Measurements from ENCODE around the gene WASHC4.
A peak's percentile ranks its signal among the peaks of the same experiment; 100 is the strongest.

The WASHC4 gene

DNA sequence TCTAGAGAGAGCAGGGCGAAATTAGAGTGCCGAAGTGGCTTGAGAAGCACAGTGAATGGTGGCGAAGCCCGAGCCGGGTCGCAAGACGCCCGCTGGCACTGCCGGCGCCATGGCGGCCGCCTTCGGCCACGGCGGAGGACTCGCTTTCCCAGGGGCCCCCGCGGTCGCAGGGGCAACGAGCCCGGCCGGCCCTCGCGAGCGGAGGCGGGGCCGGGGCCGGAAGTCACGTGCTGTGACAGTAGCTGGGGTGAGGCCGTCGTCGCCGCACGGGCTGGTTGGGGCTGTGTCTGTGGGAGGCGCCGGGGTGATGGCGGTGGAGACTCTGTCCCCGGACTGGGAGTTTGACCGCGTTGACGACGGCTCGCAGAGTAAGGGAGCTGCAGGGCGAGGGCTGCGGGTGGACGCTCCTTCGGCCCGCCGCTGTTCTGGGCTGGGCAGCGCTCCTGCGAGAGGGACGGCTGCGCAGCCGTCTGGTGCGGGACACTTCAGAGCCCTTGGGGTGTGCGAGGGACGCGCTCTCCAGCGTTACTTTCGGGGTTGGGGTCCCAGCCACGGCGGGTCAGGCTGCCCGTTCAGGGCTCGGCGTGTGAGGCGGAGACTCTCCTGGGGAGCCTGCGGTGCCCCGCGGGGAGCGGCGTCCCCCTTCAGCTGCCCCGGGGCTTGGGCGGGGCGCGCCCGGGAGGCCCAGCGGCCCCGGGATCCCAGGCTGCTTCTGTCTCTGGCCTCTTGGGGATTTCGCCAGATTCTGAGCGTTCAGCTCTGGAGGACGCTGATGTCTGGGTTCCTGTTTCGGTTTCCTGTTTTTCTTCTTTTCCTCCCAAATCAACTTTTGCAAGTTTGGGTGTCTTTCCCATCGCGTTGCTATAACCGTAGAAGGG lies at the start of gene WASHC4:
WASHC4 (plus strand) TSS at position 238 of the 878 bp plus-strand sequence; CDS start at position 308, 70 bp downstream.
- DNase-seq (ENCODE audit: low spot score), result peak; percentile 95

DNA sequence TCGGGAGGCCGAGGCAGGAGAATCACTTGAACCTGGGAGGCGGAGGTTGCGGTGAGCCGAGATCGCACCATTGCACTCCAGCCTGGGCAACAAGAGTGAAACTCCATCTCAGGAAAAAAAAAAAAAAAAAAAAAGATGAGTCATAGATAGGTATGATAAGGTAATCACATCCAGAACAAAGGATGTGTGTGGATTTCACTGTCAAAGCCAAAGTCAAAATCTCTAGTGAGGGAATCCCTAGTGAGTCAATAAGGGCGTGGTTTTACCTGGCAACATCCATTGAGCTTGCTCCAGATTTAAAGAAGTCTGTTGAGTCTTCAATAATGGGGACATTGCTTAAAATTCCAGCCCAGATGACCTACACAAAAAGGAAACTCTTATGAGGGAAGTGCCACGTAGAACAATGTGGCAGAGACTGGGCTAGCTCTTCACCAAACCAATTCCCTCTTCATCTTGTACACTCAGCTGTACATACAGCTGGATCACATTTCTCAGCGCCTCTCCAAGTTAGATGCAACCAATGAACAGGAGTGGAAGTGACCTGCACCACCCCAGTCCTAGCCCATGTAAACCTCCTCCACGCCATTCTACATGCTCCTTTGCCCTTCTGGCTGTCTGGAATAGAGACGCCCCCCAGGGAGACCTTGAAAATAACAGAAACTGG lies 46.7 kb upstream of the WASHC4 start:
- DNase-seq (ENCODE audit: low spot score), result no peak

GRCh38 chr12:105064564-105065178 lies 42.9 kb upstream of the WASHC4 start:
- DNase-seq (ENCODE audit: low spot score), result no peak

DNA sequence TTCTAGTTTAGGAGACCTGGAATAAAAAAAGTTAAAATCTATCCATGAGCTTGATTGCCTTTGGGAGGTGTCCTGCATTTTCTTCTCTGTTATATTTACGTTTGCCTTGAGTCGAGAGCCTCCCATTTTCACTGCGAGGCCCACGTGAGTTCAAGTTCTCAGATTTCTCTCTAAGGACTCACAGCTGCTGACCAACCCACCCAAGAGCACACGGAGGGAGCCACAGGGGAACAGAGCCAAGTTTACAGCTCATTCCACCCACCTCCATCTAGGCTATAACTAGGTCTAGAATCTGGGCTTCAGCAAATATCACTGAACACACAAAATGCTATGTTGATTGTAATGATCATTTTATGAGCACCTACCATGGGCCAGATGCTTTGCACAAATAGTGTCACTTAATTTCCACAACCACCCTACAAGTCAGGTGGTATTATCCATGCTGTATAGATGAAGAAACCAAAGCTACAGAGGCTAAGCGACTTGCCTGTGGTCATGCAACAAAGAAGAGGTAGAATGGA lies 40.0 kb upstream of the WASHC4 start:
- DNase-seq (ENCODE audit: low spot score), result no peak

DNA sequence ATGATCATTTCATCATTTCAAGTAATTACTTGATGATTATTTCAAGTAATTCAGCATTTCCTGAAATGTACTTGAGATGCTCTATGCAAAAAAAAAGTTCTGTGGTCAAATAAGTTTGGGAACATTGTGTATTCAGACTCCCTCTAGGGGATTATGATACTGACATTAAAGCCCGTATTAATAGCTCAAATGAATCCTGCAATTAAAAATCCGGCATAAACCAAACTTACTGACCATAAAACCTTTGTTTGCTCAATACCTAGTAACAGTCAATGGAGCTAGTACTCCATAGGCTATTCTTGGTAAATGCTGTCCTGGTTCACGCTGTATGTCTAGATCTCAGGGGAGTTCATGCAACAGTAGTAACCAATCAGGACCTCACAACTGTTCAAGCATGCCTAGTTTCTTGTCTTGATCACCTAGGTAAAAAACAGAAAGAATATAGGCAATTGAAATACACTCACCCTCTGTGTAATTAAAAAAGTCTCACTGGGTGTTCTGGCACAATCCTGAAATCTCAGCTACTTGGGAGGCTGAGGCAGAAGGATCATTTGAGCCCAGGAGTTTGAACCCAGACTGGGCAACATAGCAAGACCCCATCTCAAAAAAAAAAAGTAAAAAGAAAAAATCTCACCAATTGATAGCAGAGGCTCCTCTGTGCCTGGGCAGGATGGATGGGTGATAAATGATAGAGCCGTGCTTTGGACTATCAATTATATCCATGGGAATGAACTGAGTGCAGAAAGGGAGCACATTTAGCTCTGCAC lies 37.4 kb upstream of the WASHC4 start:
- DNase-seq (ENCODE audit: low spot score), result no peak

DNA sequence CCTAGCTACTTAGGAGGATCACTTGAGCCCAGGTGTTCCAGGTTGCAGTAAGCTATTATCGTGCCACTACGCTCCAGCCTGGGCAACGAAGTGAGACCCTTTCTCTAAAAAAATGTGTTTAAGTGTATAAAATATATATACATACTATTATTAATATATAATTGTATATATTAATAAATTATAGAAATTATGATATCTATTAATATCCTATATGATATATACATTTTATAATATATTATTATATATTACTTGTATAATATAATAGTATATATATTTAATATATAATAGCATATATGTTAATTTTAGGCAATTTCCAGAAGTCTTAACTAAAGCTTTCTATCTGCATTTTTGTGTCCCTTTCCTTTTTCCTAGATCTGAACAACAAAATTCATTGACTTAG lies 35.5 kb upstream of the WASHC4 start:
- no peak for DNase-seq (ENCODE audit: low spot score)

DNA sequence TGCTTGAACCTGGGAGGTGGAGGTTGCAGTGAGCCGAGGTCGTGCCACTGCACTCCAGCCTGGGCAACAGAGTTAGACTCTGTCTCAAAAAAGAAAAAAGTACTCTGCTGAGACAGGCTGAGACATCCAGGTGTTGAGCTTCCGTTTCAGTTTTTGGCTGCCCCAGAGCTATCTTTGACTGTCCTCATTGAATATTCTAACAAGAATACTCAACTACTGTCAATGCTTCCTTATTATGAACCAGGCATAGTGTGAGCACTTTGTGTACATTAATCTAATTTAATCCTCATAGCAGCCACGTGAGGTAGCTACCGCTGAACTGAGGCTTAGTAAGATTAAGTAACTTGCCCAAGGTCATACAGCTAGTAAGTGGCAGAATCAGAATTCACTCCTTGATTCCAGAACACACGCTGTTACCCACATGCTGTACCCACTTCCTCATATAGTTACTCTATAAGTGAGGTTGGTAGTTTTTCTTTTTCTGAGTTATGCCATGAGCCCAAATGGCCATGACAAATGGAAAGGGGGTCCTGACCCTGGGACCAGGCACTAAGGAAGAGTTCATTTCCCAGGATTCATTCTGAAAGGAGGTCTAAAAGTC lies 34.5 kb upstream of the WASHC4 start:
- no peak for DNase-seq (ENCODE audit: low spot score)

DNA sequence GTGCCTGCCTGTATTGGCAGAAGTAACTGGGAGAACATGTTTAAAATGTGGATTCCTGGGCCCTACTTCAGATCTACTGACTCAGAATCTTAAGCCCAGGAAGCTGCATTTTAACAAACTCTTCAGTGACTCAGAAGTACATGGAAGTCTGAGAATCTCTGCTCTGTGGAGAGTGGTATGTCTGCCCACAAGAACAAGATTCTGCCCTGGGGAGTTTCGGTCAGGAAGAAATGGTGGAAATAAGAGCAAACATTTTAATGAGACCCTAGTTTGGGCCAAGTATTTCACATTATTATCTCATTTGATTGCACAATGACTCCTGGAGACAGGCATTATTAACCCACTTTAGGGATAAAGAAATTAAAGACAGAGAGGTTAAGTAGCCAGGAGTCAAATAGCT lies 31.4 kb upstream of the WASHC4 start:
- no peak for DNase-seq (ENCODE audit: low spot score)

GRCh38 chr12:105076913-105077312 lies 30.6 kb upstream of the WASHC4 start:
- DNase-seq (ENCODE audit: low spot score), result no peak

- no peak for DNase-seq (ENCODE audit: low spot score)
Observed at GRCh38 chr12:105077435-105077834, 30.1 kb upstream of the WASHC4 start.

- no peak for DNase-seq (ENCODE audit: low spot score)
Observed at GRCh38 chr12:105078712-105079570, 28.6 kb upstream of the WASHC4 start.

DNA sequence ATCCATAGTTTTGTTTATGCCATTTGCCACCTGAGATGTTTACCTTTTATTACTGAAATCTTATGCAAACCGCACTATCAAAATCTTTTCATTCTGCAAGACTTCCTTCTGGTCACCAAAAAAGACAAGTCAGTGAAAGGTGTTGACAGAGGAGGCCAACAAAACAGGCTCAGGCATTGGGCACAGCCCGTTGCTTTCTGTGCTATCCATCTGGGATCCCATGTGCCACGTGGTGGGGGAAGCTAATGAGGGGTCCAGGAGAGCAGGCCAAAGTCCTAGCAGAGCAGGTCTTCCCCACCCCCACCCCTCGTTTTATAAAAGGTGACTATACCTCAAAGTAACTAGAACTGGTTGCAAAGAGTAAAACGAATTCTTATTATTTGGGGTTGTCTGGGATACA lies 24.5 kb upstream of the WASHC4 start:
- DNase-seq (ENCODE audit: low spot score), result no peak

DNA sequence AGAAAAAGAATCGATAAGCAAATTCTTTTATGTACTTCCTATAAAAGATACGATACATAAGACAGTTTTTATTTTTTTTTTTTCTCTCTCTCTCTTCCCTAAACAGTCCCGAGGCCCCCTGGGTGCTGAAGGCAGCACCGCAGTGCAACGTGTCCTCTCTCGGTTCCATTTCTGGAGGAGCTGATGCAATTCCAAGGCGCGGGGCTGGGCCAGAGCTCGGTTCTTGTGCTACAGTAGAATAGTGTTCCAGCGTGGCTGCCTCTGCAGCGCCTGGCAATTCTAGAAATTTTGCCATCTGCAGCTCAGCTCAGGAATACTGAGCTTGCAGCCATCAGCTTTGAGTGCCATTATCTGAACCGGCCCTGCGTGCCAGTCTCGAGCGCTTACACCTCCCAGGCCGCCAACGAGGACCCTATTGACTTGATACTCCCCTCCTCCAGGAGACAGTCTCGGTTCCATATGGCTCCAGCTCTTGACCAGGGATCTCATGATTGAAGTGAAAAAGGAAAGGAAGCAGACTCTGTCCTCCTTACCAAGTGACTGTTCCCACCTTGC lies 23.9 kb upstream of the WASHC4 start:
- peak; percentile 37 for DNase-seq (ENCODE audit: low spot score)

- peak; percentile 71 for DNase-seq (ENCODE audit: low spot score)
Observed at GRCh38 chr12:105084251-105085250, 23.0 kb upstream of the WASHC4 start, which contains the start of gene ALDH1L2. TSS of gene ALDH1L2 (minus strand) at chr12:105084458. CDS start at chr12:105084436, 22 bp downstream.

GRCh38 chr12:105085501-105085900 lies 22.0 kb upstream of the WASHC4 start:
- DNase-seq (ENCODE audit: low spot score), result no peak

DNA sequence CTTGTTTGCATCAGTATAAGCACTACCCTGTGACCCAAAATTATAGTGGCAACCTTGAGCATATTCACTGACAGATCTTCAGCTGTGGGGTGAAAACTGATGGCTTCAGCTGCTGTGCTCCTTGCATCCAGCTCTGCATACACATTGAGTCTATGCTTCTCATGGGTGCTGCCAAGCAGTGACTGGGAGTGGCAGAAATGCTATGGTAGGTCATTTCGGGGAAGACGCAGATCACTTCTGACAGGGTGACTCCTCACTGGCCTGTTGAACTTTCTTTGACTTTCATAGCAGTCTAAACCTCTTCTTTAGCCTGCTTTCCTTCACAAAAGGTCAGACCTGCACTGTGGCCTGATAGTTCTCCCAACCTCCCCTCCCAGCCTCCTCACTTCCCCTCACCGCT lies 17.7 kb upstream of the WASHC4 start:
- DNase-seq (ENCODE audit: low spot score), result no peak

- no peak for DNase-seq (ENCODE audit: low spot score)
Observed at GRCh38 chr12:105090361-105090760, 17.2 kb upstream of the WASHC4 start.

DNA sequence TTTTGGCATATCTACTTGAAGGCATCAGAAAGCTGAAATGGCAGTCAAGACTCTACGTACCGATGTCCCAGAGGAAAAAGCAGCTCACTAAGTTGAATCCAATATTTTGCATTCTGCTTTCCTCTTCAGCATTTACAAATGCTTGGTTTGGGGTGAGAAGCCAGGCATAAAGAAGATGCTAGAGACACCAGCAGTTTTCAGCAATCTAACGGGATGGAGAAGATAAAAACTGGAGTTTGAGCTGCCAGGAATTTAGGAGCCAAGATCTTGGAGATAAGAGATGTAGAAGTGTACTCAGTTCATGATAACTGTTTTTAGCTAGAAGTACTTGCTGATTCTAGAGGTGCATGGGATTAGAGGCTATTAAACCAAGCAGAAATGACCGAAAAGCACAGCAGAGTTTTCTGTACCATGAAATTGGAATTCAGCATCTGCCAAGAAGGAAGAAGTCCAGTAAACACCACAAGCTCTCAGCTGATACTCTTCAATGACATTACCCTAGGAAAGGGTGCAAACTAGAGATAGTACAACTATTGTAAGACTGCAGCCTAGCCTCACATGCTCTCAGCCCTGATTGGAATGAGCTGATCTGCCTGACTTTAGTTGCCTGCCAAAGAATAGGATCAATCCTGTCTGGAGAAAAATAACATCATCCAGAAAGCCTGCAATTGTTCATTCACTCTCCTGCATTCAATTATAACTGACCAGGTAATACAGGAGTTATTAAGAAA lies 15.9 kb upstream of the WASHC4 start:
- no peak for DNase-seq (ENCODE audit: low spot score)
